Measurements from ENCODE around the gene SELENOO.
"Not testable (repeated sequence)": the region's sequence is repeated elsewhere in the genome, so short reads cannot be mapped to it uniquely, and the experiment has no call there.

The SELENOO gene, protein sequence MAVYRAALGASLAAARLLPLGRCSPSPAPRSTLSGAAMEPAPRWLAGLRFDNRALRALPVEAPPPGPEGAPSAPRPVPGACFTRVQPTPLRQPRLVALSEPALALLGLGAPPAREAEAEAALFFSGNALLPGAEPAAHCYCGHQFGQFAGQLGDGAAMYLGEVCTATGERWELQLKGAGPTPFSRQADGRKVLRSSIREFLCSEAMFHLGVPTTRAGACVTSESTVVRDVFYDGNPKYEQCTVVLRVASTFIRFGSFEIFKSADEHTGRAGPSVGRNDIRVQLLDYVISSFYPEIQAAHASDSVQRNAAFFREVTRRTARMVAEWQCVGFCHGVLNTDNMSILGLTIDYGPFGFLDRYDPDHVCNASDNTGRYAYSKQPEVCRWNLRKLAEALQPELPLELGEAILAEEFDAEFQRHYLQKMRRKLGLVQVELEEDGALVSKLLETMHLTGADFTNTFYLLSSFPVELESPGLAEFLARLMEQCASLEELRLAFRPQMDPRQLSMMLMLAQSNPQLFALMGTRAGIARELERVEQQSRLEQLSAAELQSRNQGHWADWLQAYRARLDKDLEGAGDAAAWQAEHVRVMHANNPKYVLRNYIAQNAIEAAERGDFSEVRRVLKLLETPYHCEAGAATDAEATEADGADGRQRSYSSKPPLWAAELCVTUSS

DNA sequence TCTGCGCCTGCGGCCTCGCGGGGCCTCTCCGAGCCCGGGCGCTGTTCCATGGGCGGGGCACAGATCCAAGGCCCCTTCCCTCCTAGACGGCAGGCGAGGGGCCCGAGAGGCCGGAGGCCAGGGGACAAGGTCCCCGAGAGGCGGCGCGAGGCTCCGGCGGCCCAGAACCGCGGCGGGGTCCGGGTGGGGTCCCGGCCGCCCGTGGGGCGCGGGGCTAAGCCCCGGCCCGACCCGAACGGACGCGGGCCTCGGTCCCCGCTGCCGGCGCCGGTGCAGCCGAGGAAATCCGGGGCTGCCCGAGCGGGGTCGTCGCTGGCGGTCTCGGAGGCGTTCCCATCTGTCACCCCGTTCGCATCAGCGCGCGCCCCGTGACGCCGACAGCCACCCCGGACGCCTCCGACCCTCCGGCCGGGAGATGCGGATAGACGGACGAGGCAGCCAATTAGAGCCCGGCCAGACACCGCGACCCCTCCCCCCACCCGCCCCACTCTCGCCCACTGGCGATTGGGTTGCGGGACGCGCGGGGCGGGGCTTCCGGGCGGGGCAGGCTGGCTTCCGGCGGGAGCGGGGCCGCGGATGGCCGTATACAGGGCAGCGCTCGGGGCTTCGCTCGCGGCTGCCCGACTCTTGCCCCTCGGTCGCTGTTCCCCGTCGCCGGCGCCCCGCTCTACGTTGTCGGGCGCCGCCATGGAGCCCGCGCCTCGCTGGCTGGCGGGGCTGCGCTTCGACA, at the start of gene SELENOO:
TSS of gene SELENOO (plus strand) at position 551 of the 730 bp plus-strand sequence. CDS start at position 577, 26 bp downstream.
- FAIRE-seq, result no peak

DNA sequence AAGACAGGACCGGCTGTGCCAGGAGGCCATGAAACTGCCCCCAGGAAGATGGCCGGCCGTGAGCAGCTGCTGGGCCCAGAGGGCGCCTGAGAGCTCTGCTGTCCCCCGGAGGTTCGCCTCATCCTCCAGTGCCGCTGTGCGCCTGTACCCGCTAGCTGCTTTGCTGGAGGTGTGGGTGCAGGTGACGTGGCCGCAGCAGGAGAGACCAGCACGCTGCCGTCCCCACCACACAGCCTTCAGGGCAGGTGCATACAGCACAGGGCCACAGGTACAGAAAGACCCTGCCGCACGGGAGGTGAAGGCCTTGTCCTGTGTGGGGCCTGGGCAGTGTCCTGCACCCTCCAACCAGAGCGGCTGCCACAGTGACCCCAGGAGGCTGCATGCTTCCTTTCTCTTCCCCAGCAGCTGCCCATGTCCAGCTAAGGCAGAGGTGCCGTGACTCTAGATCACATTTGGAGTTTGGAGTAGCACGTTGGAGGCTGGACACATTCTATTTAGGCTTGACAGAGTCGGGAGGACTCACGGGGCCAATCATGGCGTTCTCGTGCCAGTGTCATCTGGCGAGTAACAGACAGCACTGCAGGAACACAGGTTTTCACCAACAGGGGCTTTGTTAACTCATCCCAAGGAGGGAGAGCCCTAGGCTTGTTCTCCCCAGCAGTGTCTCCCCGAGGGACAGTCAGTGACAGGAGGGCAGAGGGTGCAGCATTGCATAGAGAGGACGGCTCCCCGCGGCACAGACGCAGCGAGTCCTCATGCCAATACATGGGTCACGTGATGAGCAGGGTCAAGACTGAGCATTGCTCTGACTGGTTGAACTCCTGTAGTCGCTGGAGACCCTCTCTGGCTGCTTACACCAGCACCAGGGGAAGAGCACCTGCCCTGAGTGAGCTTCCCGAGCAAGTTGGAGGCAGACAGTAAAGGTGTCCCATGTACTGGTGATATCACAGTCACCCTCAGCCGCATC, 49.0 kb upstream of the SELENOO start:
- FAIRE-seq, result no peak

DNA sequence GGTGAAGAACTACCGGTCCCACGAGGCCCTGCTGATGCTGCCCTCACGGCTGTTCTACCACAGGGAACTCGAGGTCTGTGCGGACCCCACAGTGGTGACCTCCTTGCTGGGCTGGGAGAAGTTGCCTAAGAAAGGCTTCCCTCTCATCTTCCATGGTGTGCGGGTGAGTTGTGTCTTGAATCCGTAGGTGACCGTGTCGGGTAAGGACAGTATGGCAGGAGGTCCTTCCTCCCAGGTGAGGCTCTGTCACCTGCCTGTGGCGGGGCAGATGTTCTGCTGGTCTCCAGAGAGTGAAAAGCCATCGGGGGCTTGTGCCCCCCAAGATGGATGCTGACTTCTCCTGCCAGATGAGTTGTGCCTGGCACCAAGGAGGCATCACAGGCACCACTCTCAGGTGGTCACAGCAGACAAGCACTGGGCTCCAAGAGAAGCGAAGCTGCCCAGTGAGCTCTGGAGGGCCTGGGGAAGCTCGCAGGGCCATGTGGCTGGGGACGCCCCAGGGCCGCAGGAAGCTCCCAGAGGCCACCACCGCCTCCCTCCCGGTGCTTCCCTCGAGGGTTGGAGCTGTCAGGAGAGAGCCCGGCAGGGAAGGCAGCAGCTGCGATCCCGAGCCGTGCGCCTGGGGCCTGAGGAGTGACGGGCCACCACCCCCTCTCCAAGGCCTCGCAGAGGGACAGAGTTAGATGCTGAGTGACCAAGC, 47.6 kb upstream of the SELENOO start:
- no peak for FAIRE-seq

DNA sequence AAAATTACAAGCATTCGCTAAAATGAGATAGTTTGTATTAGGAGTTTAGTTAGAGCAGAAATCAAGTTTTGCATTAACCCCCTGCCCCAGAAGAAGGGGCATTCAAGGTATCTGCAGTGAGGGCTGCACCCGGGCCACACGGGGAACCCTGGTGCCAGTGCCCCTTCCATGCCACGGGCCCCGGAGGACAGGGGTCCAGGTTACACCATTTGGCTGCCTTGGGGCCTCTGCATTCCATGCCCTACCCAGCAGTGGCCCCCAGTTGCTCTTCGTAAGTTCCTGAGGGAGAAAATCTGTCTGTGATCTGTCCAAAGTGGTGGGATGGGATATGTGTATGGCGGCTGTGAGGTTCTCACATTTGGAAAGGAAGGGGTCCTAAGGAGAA, 47.1 kb upstream of the SELENOO start:
- no peak for FAIRE-seq

DNA sequence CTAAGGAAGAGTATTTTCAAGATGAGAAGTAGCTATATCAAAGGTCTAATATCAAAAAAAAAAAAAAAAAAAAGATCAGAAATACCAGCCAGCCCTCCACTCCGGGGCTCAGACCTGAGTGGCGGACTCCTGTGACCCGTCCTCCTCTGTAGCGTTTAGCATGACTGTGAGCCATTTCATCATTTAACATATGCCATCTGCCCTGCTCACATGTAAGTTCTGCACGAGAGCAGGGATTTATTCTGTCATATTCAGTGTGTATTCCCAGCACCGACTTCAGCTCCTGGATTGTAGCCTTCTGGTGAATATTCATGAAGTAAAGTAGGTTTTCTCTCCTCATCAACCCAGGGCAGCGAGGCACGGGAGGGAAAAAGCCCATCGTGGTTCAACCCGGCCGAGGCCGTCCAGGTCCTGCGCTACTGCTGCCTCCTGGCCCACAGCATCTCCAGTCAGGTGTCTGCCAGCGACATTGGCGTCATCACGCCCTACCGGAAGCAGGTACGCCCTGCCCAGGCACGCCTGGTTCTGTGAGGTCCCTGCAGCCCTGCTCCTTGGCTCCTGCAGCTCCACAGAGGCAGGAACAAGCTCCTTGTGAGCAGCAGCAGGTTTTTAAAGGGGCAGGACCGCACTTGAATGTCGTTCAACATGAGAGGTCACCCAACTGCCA, 43.0 kb upstream of the SELENOO start:
- no peak for FAIRE-seq

DNA sequence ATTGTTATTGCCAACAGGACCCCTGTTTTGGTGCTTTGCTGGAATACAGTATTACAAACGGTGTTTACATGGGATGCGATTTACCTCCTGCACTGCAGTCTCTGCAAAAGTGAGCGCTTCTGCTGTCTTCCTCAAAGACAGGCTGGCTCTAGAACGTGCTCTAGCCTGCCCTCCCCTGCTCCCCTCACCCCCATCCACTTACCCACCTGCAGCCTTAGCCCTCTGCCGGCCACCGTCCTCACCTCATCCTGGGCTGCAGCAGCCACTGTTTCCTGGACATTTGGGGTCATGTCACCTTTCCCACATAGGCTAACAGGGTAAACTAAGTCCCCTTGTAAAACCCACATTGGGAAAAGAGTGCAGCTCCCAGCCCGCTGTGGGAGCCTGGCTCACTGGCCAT, 39.9 kb upstream of the SELENOO start:
- no peak for FAIRE-seq

DNA sequence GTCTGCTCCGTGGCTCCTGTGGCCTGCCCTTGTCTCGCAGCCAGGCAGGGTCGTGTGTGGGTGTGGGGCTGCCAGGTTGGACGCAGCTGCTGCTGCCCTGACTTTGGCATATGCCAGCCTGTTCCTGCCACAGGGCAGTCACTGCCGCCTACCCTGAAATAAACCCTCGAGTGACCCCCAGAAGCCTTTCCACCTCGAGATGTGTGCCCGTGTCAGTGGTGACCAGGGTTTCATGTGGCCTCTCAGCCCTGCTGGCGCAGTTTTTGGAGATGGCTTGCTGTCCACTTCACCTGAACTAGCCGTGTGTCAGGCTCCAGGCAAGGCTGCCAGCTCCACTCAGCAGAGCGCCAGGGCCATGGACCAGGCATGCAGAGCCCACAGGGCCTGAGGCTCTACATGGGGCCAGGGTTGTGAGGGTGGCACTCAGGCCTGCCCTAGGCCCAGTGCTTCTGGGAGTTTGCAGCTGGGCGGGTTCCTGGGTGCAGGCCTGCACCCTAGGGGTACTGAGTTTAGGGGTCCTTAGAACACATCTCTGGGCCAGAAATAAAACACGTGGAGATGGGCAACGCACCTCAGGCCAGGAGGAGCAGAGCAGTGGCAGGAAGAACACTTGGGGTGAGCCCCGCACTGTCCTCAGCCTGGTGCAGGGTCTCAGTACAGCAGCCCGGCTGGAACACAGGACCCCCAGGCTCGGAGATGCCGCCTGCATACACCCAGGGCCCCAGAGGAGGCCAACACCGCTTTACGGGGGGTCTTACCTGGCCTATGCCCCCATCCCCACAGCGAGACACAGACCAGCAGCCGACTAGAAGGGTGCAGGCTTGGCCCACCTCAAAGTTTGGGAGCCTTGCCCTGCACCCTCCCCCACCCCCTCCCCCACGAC, 39.1 kb upstream of the SELENOO start:
- no peak for FAIRE-seq

DNA sequence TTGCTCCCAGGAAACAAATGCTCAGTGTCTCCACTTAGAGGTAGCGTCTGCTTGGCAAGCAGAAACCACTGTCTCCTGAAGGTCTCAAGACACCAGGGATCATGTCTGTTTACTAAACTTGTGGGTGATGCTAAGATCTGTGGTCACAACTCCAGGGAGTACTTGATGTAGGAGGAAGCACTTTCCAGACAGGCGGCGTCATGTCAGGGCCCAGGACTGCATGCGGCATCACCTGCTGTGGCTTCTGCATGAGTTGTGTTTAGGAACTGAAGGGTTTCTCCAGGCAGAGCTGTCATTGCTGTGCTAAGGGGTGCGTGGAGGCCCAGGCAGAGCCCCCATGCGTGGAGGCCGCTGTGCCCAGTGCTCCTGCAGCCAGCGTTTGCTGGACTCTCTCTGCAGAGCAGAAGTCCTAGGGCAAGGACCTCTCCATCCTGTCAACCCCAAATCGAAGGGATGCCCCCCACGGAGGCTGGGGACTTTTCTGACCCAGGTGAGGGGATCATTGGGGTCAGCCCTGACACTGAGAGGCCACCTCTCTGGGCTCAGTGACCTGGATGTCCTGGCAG, 38.3 kb upstream of the SELENOO start:
- no peak for FAIRE-seq

DNA sequence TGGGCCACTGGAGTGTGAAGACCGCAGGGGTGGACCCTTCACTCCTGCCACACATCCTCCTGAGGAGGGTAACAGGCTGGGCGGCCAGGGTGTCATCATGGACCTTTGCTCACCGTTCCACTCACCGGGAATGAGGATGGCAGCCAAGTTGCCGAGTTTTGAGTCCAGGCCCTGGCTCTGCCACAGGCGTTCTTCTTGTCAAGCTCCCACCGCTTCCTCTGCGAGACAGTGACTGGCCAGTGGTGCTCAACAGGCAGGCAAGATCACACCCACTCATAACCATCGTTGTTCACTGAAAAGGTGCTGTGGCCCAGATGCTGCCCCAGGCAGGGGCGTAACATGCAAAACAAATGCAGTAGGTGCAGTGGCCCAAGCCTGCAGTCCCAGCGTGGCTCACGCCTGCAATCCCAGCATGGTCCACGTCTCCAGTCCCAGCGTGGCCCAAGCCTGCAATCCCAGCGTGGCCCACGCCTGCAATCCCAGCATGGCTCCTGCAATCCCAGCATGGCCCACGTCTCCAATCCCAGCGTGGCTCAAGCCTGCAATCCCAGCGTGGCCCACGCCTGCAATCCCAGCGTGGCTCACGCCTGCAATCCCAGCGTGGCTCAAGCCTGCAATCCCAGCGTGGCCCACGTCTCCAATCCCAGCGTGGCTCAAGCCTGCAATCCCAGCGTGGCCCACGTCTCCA, 35.2 kb upstream of the SELENOO start:
- no peak for FAIRE-seq

DNA sequence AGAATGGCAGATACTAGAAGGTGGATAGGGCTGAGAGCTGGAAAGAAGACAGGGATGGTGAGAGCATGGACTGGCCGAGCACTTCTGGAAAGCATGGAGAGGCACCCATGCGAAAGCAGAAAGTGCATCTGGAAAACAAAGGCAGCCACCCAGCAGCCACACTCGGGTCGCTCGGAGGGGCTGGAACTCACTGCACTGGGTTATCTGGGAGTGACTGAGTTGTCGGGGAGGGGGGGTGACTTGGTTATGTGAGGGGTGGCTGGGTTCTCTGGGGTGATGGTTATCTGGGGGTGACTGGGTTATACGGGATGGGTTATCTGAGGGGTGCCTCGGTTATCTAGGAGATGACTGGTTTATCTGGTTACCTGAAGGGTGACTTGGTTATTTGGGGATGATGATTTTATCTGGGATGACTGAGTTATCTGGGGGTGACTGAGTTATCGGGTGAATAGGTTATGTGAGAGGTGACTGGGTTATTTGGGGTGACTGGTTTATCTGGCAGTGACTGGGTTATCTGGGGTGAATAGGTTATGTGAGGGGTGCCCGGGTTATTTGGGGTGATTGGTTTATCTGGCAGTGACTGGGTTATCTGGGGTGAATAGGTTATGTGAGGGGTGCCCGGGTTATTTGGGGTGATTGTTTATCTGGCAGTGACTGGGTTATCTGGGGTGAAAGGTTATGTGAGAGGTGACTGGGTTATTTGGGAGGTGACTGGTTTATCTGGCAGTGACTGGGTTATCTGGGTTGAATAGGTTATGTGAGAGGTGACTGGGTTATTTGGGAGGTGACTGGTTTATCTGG, 32.9 kb upstream of the SELENOO start:
- no peak for FAIRE-seq

DNA sequence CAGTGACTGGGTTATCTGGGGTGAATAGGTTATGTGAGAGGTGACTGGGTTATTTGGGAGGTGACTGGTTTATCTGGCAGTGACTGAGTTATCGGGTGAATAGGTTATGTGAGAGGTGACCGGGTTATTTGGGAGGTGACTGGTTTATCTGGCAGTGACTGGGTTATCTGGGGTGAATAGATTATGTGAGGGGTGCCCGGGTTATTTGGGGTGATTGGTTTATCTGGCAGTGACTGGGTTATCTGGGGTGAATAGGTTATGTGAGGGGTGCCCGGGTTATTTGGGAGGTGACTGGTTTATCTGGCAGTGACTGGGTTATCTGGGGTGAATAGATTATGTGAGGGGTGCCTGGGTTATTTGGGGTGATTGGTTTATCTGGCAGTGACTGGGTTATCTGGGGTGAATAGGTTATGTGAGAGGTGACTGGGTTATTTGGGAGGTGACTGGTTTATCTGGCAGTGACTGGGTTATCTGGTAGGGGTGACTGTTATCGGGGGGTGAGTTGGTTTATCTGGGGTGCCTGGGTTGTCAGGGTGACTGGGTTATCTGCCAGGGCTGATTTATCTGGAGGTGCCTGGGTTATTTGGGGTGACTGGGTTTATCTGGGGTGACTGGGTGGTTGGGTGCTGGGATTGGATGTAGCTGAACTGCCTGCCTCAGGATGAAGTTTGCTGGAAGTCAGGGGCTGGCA, 32.2 kb upstream of the SELENOO start:
- not testable (repeated sequence) for FAIRE-seq

DNA sequence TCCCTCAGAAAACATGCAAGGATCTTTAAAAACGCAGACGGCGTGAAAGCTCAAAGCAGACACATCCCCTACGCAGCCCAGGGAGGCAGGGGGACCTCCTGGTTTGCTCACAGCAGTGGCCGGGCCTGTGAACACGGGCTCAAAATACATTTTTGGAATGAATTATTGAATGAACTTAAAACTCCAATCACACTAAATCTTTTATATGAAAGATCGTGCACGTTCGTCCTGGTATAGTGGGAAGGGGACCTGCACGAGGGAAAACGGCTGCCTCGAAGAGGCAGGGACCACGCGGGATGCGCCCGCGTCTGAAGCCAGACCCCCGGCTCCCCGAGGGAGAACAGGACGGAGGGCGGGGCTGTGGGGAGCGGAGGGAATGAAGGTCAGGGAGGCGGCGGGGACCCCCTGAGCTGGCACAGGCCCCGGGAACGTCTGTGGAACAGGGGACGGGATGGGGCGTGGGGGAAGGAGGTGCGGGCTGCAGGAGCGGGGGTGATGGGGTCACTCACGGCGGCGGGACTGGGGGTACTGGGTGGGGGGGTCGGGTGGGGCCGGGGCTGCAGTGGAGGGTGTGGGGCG, 31.5 kb upstream of the SELENOO start:
- no peak for FAIRE-seq

DNA sequence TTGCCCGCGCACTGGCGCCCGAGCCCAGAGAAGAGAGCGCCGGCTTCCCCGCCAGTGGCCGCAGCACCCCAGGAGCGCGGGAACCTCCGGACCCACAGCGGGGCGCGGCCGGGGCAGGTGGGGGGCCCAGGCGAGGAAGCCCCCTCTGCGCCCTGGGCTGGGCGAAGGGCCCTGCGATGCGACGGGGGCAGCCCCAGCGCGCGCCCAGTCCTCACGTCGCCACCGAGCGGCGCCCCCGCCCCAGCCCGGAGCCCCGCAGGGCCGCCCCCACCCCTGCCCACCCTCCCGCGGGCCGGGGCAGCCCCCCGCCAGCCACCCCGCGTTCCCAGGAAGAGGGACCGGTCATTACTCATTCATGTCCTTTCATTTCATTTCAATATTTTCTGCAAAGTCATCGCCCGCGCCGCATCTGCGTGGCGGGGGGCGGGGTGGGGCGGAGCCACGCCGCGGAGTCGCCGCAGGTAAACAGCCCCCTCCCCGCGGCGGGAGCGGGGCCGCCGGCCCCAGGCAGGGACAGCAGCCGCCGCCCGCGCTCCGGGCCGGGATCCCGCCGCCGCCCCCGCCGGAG, 31.0 kb upstream of the SELENOO start:
- no peak for FAIRE-seq

DNA sequence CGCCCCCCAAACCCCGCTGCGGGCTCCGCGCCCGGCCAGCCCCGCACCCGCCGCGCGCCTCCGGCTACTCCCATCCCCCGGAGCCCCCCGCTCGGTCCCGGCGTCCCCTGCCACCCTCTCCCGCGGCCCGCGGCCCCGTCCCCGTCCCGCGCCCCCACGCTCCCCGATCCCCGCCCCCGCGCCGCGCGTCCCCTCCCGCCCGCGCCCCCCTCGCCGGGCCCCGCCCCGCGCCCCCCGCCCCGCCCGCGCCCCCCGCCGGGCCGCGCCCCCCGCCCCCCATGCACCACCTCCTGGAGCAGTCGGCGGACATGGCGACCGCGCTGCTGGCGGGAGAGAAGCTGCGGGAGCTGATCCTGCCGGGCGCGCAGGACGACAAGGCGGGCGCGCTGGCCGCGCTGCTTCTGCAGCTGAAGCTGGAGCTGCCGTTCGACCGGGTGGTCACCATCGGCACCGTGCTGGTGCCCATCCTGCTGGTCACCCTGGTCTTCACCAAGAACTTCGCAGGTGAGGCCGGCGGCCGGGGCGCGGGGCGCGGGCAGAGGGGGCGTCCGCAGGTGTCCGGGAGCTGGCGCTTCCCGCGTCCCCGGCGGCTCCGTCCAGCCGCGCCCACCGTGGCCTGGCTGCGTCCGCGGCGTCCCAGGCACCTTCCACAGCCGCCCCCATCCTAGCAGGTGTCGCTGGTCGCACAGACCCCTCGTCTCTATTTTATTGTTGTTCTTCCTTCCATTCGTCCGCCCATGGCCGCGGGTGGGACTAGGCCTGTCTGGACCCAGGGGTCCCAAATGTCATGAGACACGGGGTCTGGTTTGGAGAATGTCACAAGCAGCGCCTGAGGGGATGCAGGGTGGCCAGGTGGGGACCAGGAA, 30.1 kb upstream of the SELENOO start, which contains the start of gene PANX2:
TSS of gene PANX2 (plus strand) at position 279 of the 866 bp plus-strand sequence. CDS start at position 279, 0 bp downstream.
- no peak for FAIRE-seq

DNA sequence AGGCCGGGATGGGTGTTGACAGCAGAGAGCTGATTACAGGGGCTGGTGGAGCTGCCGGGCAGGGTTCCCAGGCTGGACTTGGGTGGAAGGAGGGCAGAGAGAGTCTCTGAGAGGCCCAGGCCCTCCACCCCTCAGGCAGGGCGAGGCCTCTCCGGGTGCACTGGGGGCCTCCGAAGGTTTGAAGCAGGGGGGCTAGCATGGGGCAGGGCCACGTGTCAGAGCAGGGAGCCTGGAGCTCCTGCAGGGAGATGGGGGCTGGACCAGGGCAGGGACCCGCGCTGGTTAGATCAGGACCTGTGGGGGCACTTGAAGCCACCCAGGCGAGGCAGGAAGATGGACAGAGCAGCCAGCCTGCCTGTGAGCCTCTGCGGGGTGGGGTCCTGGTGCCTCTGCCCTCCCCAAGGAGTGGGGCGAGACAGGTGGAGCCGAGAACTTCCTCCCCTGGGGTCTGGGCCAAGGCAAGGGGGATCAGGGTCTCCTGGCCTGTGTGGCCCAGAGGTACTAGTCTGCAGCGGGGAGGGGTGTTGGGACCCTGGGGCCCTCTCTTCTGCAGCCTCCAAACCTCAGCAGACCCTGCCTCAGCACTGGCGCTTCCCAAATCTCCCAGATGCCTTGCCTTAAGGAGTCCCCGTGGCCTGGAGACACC, 29.4 kb upstream of the SELENOO start:
- no peak for FAIRE-seq
